HG03064 (cell line): Measurements from ENCODE around the gene GGT7.
"Not testable (repeated sequence)": the region's sequence is repeated elsewhere in the genome, so short reads cannot be mapped to it uniquely, and the experiment has no call there.

Experiments used
- ATAC-seq: cut with Tn5 transposase; IDR thresholded peaks from one replicate; pipeline ENCODE4 v1.9.1; 2021; ENCODE audit warnings: low read depth; ENCODE audit not compliant: unreplicated experiment

The GGT7 gene

GRCh38 chr20:34872622-34873224 is at the start of gene GGT7:
Gene GGT7 (minus strand): TSS chr20:34872856. CDS start chr20:34872815, 41 bp downstream.
- ATAC-seq, result no peak

- no peak for ATAC-seq
These were observed 48.8 kb upstream of the GGT7 start for GRCh38 chr20:34921436-34921835.

- no peak for ATAC-seq
These were observed 47.4 kb upstream of the GGT7 start for GRCh38 chr20:34920055-34920454.

- no peak for ATAC-seq
These were observed 44.2 kb upstream of the GGT7 start for GRCh38 chr20:34916774-34917354.

- ATAC-seq, result no peak
These were observed 43.2 kb upstream of the GGT7 start for GRCh38 chr20:34915749-34916455.

- ATAC-seq, result no peak
These were observed 42.5 kb upstream of the GGT7 start for GRCh38 chr20:34915131-34915530.

- no peak for ATAC-seq
These were observed 35.2 kb upstream of the GGT7 start for GRCh38 chr20:34907616-34908469.

- ATAC-seq, result no peak
These were observed 31.6 kb upstream of the GGT7 start for GRCh38 chr20:34904202-34904621.

GRCh38 chr20:34898731-34899130 is 26.1 kb upstream of the GGT7 start:
- ATAC-seq, result not testable (repeated sequence)

- ATAC-seq, result not testable (repeated sequence)
These were observed 25.5 kb upstream of the GGT7 start for GRCh38 chr20:34898129-34898528.

GRCh38 chr20:34896086-34896621 is 23.5 kb upstream of the GGT7 start:
- ATAC-seq, result no peak

- ATAC-seq, result no peak
These were observed 22.8 kb upstream of the GGT7 start for GRCh38 chr20:34895465-34895864.

GRCh38 chr20:34894723-34895122 is 22.1 kb upstream of the GGT7 start:
- no peak for ATAC-seq

- ATAC-seq, result no peak
These were observed 20.0 kb upstream of the GGT7 start for GRCh38 chr20:34892671-34893070.

GRCh38 chr20:34891166-34892062 is 18.8 kb upstream of the GGT7 start:
- ATAC-seq, result no peak

GRCh38 chr20:34888468-34888867 is 15.8 kb upstream of the GGT7 start:
- no peak for ATAC-seq

- ATAC-seq, result no peak
These were observed 14.4 kb upstream of the GGT7 start for GRCh38 chr20:34887023-34887422.

- ATAC-seq, result no peak
These were observed 13.5 kb upstream of the GGT7 start for GRCh38 chr20:34886122-34886521.

GRCh38 chr20:34884260-34884659 is 11.6 kb upstream of the GGT7 start:
- no peak for ATAC-seq

GRCh38 chr20:34883809-34884208 is 11.2 kb upstream of the GGT7 start:
- ATAC-seq, result no peak
